HL-60 (cell line): ENCODE results near the gene CYP26B1.

ENCODE experiments used
- DNase-seq, 2 experiments: peaks; one replicate each; pipeline ENCODE4 v3.0.0-alpha.2; 2010 to 2020; ENCODE audit warnings: low read depth in 1 of 2, low spot score in 1 of 2
- H3K27ac ChIP-seq: fragments of 250-450 bp; sonication (Bioruptor Pico); replicated peaks from 2 replicates; pipeline ENCODE4 v1.5.1; 2020; ENCODE audit warnings: mild to moderate bottlenecking, moderate library complexity
- H3K27me3 ChIP-seq: fragments of 250-450 bp; sonication (Bioruptor Pico); 2 replicates; pipeline ENCODE4 v1.5.1; 2021; ENCODE audit warnings: mild to moderate bottlenecking, moderate library complexity; ENCODE audit not compliant: insufficient read depth, poor library complexity, severe bottlenecking
- H3K4me3 ChIP-seq: replicated peaks from 2 replicates; pipeline ENCODE4 v1.5.1; 2011; ENCODE audit warnings: mild to moderate bottlenecking, control low read depth, low read length; ENCODE audit not compliant: insufficient read depth
- GABPA ChIP-seq: IDR thresholded peaks from 2 replicates; pipeline ENCODE4 v1.6.1; 2012; ENCODE audit warnings: low read depth
- POLR2AphosphoS5 ChIP-seq: IDR thresholded peaks from 2 replicates; pipeline ENCODE4 v1.6.1; 2012; ENCODE audit warnings: low read depth
- SPI1 ChIP-seq: IDR thresholded peaks from 2 replicates; pipeline ENCODE4 v1.6.1; 2012; ENCODE audit warnings: low read depth, mild to moderate bottlenecking, borderline replicate concordance
- long read RNA-seq: library from polyadenylated mRNA; unstranded; transcript quantifications from one replicate; pipeline ENCODE4 v2.0.0, GENCODE V29; 2020
- TF ChIP-seq, protein P1 (sequence below): IDR thresholded peaks from 2 replicates; pipeline ENCODE4 v1.6.1; 2012; ENCODE audit warnings: low read depth; ENCODE audit not compliant: insufficient replicate concordance
- TF ChIP-seq, protein P2 (sequence below): IDR thresholded peaks from one replicate; pipeline ENCODE4 v1.5.1; 2011; ENCODE audit warnings: low read length, control low read depth, inconsistent platforms; ENCODE audit not compliant: insufficient read depth

The CYP26B1 gene, protein sequence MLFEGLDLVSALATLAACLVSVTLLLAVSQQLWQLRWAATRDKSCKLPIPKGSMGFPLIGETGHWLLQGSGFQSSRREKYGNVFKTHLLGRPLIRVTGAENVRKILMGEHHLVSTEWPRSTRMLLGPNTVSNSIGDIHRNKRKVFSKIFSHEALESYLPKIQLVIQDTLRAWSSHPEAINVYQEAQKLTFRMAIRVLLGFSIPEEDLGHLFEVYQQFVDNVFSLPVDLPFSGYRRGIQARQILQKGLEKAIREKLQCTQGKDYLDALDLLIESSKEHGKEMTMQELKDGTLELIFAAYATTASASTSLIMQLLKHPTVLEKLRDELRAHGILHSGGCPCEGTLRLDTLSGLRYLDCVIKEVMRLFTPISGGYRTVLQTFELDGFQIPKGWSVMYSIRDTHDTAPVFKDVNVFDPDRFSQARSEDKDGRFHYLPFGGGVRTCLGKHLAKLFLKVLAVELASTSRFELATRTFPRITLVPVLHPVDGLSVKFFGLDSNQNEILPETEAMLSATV
- long read RNA-seq, result 0 reads

DNA sequence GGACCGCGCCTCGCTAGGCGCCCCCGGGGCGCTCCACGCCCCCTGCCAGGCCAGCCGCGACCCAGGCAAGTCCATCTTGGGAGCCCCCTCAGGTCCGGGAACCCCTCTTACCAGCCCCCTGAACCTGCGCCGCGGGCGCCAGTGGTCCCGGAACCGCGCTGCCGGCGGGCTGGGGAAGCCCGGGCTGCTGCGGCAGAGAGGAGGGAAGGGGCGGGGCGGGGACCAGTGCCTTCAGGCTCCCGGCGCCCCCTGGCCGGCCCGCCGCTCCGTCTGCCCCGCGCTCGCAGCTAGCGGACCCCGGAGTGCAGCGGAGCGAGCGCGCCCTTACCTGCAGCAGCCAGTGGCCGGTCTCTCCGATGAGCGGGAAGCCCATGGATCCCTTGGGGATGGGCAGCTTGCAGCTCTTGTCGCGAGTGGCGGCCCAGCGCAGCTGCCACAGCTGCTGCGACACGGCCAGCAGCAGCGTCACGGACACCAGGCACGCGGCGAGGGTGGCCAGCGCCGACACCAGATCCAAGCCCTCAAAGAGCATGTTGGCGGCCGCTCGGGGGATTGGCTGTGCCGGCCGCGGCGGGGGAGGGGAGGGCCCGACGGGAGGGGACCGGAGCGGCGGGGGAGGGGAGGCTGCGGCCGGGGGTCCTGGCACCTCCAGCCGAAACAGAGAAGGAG lies at the start of gene CYP26B1:
Gene CYP26B1, minus strand, starts transcription at position 560 of the 669 bp plus-strand sequence. Its CDS starts 28 bp downstream, at position 532.
- no peak for DNase-seq
- Histone ChIP-seq H3K4me3 (no peak within 1 kb of the TSS), H3K27me3 (peaks cover 69% of the 10 kb centered on the region), H3K27ac (no peak within 1 kb of the TSS)
- no peak for TF ChIP-seq POLR2AphosphoS5
- TF ChIP-seq, protein P1, sequence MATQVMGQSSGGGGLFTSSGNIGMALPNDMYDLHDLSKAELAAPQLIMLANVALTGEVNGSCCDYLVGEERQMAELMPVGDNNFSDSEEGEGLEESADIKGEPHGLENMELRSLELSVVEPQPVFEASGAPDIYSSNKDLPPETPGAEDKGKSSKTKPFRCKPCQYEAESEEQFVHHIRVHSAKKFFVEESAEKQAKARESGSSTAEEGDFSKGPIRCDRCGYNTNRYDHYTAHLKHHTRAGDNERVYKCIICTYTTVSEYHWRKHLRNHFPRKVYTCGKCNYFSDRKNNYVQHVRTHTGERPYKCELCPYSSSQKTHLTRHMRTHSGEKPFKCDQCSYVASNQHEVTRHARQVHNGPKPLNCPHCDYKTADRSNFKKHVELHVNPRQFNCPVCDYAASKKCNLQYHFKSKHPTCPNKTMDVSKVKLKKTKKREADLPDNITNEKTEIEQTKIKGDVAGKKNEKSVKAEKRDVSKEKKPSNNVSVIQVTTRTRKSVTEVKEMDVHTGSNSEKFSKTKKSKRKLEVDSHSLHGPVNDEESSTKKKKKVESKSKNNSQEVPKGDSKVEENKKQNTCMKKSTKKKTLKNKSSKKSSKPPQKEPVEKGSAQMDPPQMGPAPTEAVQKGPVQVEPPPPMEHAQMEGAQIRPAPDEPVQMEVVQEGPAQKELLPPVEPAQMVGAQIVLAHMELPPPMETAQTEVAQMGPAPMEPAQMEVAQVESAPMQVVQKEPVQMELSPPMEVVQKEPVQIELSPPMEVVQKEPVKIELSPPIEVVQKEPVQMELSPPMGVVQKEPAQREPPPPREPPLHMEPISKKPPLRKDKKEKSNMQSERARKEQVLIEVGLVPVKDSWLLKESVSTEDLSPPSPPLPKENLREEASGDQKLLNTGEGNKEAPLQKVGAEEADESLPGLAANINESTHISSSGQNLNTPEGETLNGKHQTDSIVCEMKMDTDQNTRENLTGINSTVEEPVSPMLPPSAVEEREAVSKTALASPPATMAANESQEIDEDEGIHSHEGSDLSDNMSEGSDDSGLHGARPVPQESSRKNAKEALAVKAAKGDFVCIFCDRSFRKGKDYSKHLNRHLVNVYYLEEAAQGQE, result no peak
- no peak for TF ChIP-seq GABPA
- no peak for TF ChIP-seq SPI1
- TF ChIP-seq, protein P2, sequence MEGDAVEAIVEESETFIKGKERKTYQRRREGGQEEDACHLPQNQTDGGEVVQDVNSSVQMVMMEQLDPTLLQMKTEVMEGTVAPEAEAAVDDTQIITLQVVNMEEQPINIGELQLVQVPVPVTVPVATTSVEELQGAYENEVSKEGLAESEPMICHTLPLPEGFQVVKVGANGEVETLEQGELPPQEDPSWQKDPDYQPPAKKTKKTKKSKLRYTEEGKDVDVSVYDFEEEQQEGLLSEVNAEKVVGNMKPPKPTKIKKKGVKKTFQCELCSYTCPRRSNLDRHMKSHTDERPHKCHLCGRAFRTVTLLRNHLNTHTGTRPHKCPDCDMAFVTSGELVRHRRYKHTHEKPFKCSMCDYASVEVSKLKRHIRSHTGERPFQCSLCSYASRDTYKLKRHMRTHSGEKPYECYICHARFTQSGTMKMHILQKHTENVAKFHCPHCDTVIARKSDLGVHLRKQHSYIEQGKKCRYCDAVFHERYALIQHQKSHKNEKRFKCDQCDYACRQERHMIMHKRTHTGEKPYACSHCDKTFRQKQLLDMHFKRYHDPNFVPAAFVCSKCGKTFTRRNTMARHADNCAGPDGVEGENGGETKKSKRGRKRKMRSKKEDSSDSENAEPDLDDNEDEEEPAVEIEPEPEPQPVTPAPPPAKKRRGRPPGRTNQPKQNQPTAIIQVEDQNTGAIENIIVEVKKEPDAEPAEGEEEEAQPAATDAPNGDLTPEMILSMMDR, result no peak

DNA sequence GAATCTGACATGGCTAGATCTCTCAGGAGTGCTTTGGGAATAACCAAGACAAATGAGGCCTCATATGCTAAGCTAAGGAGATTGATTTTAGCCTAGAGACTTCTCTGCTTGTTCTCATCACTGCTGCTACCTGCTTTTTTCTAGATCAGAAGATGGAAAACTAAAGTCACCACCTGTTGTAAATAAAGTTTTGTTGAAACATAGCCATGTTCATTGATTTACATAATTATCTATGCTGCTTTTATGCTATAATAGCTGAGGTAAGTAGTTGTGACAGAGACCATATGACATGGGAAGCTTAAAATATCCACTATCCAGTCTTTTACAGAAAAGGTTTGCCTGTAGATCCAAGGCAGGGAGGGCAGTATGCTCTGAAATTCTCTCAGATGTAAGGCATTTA lies 46.1 kb upstream of the CYP26B1 start:
- H3K4me3 ChIP-seq, result no peak overlapping the region
- no peaks in the 10 kb centered on the region for H3K27me3 ChIP-seq
- H3K27ac ChIP-seq, result no peak overlapping the region
- no peak for DNase-seq
- TF ChIP-seq SPI1 (no peak), GABPA (no peak), POLR2AphosphoS5 (no peak)
- TF ChIP-seq, protein P1, result no peak
- TF ChIP-seq, protein P2, result no peak

DNA sequence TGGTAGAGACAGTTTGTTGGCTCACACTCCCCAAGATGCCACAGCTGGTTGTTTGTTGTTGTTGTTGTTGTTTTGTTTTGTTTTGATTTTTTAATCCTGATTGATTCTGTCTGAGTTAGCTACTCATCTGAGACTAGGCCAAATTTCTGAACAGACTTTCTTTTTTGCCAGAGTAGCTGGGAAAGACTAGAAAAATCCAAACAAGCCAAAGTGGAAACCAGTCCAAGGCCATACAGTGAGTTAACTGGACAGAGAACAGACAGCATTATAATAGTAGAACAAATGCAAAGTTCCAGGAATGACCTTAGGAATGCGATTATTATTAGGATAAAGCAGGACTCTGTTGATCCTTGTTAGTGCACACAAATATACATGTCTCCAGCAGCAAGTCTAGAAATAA lies 43.8 kb upstream of the CYP26B1 start:
- H3K27ac ChIP-seq, result no peak overlapping the region
- DNase-seq, result no peak
- TF ChIP-seq GABPA (no peak), SPI1 (no peak), POLR2AphosphoS5 (no peak)
- TF ChIP-seq, protein P2, result no peak
- TF ChIP-seq, protein P1, result no peak
- H3K27me3 ChIP-seq, result no peaks in the 10 kb centered on the region
- H3K4me3 ChIP-seq, result no peak overlapping the region
